Right lung (tissue), 5 donors: Measurements from ENCODE around the gene CARD19. TPM values are rescaled to one million over a fixed set of nuclear protein-coding genes. Genes with fewer than 3 reads are reported as not detected.

Experiments
- DNase-seq, 2 donors: peaks; one replicate each; pipeline ENCODE4 v3.0.0-alpha.2; 2013
- polyA plus RNA-seq, 5 donors: library from polyadenylated mRNA; unstranded; fragments of 120-200 nt; gene quantifications; one replicate each; pipeline versions ENCODE4 v1.2.1 to v1.2.3, GENCODE V29; 2013; ENCODE audit warnings: inconsistent platforms in 1 of 5, low replicate concordance in 1 of 5; ENCODE audit not compliant: insufficient read length in 5 of 5, insufficient read depth in 1 of 5

Gene CARD19
- polyA plus RNA-seq, 5 donors: 15.0 to 34.6 (median 22.2) TPM

DNA sequence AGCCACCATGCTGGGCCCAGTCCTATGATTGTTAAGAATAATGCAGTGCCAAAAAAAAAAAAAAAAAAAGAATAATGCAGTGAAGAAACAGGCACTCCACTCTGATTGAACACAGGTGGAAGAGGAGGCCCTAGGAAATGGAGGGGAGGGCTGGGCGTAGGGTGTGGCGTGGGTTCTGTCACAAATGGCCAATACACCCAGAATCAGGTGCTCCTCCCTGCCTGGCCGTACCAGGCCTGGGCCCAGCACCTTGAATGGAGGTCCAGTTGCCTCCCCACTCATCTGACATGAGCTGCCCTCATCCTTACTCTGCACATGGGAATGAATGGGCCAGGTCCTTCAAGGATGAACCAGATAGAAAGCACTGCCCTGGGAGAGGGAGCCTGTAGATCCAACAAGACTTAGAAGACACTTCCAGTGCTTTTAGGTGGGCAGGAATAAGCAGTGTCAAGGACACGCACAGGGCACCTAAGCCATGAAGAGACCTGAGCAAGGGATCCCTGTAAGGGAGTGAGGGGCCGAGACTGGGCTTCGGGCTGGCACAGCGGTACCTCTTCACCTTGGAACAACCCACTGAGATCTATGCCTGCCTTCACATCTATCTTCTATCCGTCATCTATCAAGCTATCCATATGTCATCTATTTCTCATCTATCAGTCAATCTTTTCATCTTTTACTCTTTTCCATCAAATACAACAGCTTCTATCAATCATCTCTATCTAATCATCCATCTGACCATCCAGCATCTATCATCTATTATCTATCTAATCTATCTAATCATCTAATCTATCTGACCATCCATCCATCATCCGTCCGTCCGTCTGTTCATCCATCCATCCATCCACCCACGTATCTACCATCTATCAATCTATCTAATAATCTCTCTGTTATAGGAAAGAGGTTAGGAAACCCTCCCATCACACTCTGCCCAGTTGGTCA, 22.2 kb downstream of the CARD19 start:
- DNase-seq: no peak

GRCh38 chr9:93118863-93119702, 23.1 kb downstream of the CARD19 start:
- no peak for DNase-seq

DNA sequence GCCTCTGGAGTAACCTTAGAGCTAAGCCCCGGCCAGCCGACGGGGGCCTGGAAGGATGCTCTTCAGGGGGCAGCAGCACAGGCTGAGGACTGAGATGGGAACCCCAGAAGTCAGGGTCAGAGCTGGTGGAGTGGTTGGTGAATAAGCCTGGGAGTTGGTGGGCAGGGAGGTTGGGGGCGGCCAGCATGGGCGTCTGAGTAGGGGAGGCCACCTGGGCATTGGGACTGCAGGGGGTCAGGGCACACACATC, 23.6 kb downstream of the CARD19 start:
- DNase-seq: no peak

GRCh38 chr9:93119953-93120845, 24.2 kb downstream of the CARD19 start:
- DNase-seq: peak; percentile 65 to 70

GRCh38 chr9:93120846-93121315, 24.9 kb downstream of the CARD19 start:
- no peak for DNase-seq

- no peak for DNase-seq
These were observed 25.6 kb downstream of the CARD19 start for GRCh38 chr9:93121316-93122241.

DNA sequence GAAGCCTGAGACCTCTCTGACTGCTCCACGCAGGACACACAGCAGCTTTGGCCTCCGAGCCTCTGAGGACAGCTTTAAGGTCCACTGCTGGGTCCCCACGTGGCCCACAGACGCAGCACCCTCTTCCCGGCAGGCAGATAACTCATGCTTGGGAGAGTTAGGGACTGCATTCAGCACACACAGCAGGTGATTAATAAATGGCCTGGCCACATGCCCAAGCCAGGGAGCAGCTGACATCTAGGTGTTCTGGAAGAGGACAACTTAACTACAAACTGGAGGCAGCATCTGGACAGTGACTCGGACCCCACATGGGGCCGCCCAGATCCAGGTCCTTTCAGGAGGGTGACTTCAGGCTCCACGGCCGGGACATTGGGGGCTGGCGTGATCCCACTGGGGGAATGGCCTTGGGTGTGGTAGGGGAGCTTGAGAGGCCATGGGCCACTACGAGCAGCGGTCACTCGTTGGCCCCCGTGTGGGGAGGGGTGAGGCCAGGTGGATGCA, 26.8 kb downstream of the CARD19 start:
- DNase-seq: no peak

GRCh38 chr9:93123561-93124283, 27.7 kb downstream of the CARD19 start:
- DNase-seq: no peak

GRCh38 chr9:93124793-93125192, 28.8 kb downstream of the CARD19 start:
- DNase-seq: no peak

- no peak for DNase-seq
These were observed 29.4 kb downstream of the CARD19 start for GRCh38 chr9:93125331-93125894.

DNA sequence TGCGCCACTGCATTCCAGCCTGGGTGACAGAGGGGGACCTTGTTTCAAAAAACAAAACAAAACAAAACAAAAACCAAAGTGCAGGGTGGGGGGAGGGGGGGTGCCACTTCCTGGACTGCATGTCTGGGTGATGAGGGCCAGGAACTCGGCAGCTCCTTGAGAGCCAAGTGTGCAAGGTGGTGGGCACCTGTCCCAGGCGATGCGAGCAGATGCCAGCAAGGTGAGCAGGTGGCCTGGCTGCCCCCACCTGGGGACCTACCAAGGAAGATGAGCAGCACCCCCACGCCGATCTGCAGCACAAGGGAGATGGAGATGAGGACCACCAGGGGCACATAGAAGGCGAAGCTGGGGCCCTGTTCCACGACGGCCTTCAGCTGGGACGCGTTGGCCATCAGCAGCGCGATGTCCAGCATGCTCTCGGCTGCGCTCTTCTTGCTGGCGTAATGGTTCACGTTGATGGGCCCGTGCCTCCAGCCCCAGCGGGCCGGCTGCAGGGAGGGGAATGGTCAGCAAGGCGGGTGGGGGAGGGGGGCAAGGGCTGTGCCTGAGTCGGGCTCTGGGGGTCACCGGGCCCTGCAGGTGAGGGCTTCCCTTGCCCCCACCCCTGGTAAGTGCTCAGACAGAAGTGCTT, 30.2 kb downstream of the CARD19 start:
- DNase-seq: no peak

GRCh38 chr9:93126825-93127368, 30.9 kb downstream of the CARD19 start:
- DNase-seq: no peak

GRCh38 chr9:93127395-93127911, 31.4 kb downstream of the CARD19 start:
- no peak for DNase-seq

GRCh38 chr9:93128011-93128714, 32.1 kb downstream of the CARD19 start:
- DNase-seq: no peak

DNA sequence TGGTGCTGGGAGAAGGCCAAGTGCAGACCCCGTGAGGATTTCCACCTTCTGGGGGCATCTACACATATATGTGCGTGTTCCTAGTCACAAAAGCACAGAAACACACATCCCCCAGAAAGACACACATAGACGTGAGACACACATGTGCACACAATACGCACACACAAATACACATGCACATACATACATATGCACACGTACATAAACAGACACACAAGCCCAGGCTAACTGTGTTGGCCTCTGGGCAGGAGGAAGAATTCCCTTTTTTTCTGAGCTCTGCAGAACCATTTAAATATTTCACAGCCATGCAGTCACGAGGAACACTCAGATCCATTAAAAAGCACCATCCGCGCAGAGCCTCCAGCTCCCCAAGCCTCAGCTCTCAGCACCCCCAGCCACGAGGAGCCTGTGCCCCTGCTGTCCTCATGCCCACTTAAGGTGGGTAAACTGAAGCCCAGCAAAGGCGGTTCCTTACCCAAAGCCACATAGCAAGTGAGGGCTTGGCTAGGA, 32.8 kb downstream of the CARD19 start:
- DNase-seq: no peak

GRCh38 chr9:93129286-93129685, 33.3 kb downstream of the CARD19 start:
- DNase-seq: no peak
